GM19395 (cell line): ENCODE data around the gene FAM156B.
"Not testable (repeated sequence)": the region's sequence is repeated elsewhere in the genome, so short reads cannot be mapped to it uniquely, and the experiment has no call there.

Experiments used
- ATAC-seq: cut with Tn5 transposase; IDR thresholded peaks from one replicate; pipeline ENCODE4 v1.9.1; 2021; ENCODE audit warnings: mild to moderate bottlenecking, moderate library complexity; ENCODE audit not compliant: unreplicated experiment

The FAM156B gene, protein sequence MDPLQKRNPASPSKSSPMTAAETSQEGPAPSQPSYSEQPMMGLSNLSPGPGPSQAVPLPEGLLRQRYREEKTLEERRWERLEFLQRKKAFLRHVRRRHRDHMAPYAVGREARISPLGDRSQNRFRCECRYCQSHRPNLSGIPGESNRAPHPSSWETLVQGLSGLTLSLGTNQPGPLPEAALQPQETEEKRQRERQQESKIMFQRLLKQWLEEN

DNA sequence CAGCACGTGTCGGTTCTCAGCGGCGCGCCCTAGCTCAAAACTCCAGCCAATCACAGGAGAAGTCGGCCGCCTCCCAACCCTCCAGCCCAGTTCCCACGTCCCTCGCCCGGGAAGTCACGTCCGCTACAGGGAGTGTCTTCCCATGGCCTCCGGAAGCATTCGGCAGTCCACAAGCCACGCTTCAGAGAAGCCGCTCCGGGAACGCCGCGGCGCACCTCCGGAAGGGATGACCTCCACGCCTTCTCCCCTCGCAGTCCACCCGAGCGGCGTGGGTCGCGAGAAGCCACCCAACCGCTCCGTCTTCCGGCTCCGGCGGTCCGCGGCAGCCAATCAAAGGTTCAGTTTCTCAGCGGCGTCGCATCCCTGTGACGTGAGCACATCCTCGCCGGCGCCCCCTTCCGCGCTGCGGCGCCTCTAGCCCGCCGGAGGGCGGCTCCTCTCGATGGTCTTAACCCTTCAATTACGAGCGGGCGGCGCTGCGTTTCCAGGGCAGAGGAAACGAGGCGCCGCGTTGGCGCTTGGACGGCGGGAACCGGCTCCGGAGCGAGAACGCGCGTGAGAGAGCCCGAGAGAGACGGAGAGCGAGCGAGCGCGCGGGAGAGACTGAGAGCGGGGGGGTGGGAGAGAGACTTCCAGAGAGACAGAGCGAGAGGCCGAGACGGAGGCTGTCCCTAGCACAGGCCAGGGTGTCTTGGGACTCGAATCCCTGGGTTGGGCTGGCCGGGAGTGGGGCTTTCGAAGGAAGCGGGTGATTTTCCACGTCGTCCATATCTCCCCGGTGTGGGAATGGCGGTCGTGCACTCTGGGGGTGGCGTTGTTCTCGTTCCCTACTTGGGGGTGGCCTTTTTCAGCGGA lies at the start of gene FAM156B:
TSS of gene FAM156B (plus strand) at position 476 of the 855 bp plus-strand sequence. CDS start 9,896 bp downstream, outside the sequence.
- peak; percentile 85 for ATAC-seq

- ATAC-seq, result no peak
These were observed 44.8 kb upstream of the FAM156B start for GRCh38 chrX:52852110-52852860.

- not testable (repeated sequence) for ATAC-seq
These were observed 40.1 kb upstream of the FAM156B start for GRCh38 chrX:52856991-52857525.

GRCh38 chrX:52865343-52865998 lies 31.7 kb upstream of the FAM156B start:
- no peak for ATAC-seq

- no peak for ATAC-seq
These were observed 29.4 kb upstream of the FAM156B start, which contains the start of gene XAGE3 for GRCh38 chrX:52867610-52868348. XAGE3 (minus strand) TSS chrX:52868083; CDS start chrX:52867133, 950 bp downstream.

DNA sequence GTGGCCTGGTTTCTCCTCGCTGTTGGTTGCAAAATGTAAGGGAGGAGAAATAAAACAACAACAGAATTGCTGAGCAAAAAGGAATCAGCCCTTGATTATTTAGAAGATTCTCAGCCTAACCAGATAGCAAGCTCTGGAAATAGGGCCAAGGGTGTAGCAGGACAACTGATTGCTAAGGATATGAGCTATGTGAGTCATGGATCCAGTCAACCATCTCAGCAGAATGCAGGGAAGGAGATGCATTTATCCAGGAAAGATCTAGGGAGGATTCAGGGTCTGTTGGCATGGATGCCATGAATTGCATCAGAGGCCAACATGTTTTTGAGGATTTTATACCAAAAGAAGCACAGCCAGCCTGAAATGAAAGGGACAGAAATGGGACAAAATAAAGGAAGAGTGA lies 27.1 kb upstream of the FAM156B start:
- ATAC-seq, result no peak

DNA sequence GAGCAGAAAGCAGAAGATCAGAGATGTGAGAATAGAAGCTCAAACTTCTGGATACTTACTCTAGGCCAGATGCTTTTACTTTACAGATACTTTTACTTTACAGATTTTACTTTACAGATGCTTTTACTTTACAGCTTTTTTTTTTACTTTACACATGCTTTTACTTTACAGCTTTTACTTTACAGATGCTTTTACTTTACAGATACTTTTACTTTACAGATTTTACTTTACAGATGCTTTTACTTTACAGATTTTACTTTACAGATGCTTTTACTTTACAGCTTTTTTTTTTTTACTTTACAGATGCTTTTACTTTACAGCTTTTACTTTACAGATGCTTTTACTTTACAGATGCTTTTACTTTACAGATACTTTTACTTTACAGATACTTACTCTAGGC lies 23.3 kb upstream of the FAM156B start:
- not testable (repeated sequence) for ATAC-seq

GRCh38 chrX:52874661-52875060 lies 22.5 kb upstream of the FAM156B start:
- ATAC-seq, result no peak

DNA sequence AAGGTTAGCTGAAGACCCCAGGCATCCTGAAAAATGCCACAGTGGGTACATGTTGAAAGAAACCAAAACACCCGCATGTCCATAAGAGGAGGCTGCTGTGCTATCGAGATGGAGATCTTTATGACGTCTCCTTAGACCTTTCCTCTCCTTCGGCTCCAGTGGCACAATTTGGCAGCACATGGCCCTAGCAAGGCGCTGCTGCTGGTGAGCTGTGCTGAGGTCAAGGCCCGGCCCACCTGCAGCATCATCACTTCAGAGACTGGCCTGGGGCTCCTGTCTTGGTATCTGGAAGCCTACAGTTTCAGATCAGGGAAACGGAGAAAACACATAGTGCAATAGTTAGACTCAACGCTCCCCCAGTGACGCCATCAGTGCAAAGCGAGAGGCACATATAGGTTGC lies 21.7 kb upstream of the FAM156B start:
- ATAC-seq, result not testable (repeated sequence)

DNA sequence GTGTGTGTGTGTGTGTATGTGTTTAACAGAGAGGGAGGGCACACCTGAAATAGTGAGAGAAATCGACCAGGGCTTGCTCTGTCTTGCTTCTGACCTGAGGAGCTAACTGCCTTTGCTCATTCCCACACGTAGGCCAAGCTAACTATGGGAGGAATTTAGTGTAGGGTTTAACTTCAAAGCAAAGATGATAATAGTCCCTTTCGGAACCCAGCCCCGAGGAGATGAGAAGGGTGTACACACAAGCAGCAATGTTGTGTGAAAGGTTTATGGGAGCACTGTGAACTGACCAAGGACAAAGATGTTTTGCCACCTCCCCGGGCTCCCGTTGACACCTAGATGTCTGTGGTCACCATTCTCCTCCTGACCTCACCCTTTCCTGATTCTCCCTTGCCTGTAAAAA lies 20.7 kb upstream of the FAM156B start:
- not testable (repeated sequence) for ATAC-seq

GRCh38 chrX:52887459-52887858 lies 9.7 kb upstream of the FAM156B start:
- ATAC-seq, result not testable (repeated sequence)

DNA sequence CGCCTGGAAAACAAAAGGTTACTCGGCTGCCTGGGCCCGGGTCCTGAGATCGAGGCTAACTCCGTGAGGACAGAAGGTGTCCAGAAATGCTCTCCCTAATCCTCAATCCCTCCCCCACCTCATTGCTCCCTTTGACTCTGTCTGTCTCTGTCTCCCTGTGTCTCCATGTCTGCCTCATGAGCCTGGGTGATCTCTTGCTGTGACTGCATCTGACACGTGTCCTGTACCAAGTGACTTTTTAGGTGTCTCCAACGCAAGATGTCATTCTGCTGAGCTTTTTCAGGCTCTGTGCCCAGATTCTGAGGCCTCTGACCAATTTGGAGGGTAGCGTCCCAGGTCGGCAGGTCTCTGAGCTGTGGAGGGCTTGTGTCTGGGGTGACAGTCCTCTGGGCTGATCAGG lies 9.0 kb upstream of the FAM156B start:
- ATAC-seq, result not testable (repeated sequence)

DNA sequence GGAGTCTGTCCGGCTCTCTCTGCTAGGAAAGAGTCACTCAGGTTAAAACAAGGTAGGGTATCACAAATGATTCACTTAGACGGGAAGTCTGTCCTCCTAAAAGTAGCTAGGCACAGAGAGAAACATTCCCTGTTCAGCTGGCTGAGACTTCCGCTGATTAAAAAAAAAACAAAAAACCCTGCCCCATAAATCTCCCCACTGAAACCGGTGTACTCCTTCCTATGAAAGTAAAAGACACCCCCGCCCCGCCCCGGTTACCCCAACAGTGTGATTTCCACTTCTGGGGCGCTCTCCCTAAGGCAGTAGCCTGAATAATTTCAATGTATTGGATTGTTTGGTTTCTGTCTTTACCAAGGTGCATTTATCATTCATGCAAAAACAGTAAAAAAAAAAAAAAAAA lies 692 bp upstream of the FAM156B start:
- ATAC-seq, result peak; percentile 39

GRCh38 chrX:52905531-52905930 lies 8.4 kb downstream of the FAM156B start:
- ATAC-seq, result not testable (repeated sequence)

GRCh38 chrX:52906072-52906471 lies 8.9 kb downstream of the FAM156B start:
- not testable (repeated sequence) for ATAC-seq

GRCh38 chrX:52907137-52907536 lies 10.0 kb downstream of the FAM156B start:
- not testable (repeated sequence) for ATAC-seq

DNA sequence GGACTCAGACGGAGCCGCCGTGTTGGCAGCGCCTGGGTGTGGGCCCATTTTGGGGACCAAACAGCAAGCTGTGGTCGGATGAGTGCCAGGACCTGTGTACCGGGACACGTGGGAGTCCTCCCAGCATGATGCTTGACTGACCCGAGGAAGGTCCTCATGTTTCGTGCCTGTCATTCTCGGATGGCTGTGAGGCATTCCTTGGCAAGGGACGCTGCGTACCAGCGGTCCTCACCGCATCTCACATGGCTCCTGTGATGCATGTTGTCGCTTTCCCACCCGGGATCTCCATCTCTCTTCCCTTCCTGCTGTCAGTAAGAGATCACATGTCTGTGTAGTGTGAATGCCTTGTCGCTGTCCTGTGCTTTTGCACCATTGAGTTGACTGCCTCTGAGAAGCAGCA lies 10.8 kb downstream of the FAM156B start:
- not testable (repeated sequence) for ATAC-seq

DNA sequence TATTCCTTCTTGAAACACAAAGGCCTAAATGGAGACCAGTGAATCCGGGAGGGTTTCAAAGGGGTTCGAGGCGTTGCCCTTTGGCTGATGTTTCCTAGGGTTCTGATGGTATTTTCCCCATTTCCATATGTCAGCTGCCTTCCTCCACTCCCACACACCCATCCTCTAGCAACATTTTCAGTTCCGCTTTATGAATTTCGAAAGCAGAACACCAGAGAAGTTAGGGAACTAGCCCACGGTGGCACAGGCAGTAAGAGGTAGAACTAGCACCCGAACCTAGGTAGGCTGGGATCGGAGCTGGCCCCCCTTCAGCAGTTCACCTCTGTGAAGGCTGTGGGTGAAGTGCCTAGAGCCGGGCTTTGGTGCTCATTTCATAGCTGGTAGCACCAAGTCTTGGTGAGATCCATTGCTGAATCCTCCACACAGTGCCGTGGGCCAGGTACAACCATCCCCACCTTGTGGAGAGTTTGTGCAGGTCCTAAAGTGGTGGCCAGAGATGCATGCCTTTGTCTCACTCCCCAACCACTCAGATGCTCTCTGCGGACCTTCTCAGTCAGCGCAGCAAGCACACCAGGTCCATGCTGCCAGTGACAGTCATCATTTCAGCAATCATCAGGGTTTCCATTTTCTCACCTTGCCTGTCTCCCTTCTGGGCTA lies 12.3 kb downstream of the FAM156B start:
- not testable (repeated sequence) for ATAC-seq

DNA sequence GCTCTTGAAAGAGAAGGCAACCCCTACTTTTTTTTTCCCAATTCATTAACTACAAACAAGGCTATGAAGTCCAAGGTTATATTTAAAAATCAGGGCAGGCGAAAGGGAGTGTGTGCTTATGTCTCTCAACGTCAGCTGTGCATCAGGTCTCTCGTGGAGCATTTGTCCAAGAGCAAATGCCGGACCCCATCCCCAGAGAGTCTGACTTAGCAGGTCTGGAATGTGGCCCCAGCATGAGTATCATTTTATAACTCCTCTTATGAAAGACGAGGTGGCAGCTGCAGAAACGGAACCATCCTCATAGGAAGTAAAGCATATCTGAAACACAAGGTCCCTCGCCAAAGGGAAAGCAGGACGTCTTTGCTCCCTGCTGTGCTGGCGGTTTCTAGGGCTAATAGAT lies 16.6 kb downstream of the FAM156B start:
- ATAC-seq, result not testable (repeated sequence)
